ENCODE data around the gene NF1. TPM values are rescaled to one million over a fixed set of nuclear protein-coding genes. Genes with fewer than 3 reads are reported as not detected.

The NF1 gene
- total and polyA plus RNA-seq, 4 donors = 8.4 to 116 (median 25.5) TPM

DNA sequence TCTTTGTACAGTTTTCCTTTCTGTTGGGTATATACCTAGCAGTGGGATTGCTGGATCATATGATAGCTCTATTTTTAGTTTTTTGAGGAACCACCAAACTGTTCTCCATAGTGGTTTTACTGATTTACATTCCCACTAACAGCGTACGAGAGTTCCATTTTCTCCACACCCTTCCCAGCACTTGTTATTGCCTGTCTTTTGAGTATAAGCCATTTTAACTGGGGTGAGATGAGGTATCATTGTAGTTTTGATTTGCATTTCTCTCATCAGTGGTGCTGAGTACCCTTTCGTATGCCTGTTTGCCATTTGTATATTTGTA lies 220.0 kb downstream of the NF1 start:
- H3K27me3 ChIP-seq (ENCODE audit: control insufficient read depth in 3 of 3, insufficient read depth in 3 of 3, low read length in 2 of 3) = no peaks in the 10 kb centered on the region
- H3K4me3 ChIP-seq = no peak overlapping the region
- no peak for DNase-seq
- no peak overlapping the region for H3K27ac ChIP-seq (ENCODE audit: low read depth in 1 of 2, low read length in 1 of 2)
- TF ChIP-seq, protein P1, sequence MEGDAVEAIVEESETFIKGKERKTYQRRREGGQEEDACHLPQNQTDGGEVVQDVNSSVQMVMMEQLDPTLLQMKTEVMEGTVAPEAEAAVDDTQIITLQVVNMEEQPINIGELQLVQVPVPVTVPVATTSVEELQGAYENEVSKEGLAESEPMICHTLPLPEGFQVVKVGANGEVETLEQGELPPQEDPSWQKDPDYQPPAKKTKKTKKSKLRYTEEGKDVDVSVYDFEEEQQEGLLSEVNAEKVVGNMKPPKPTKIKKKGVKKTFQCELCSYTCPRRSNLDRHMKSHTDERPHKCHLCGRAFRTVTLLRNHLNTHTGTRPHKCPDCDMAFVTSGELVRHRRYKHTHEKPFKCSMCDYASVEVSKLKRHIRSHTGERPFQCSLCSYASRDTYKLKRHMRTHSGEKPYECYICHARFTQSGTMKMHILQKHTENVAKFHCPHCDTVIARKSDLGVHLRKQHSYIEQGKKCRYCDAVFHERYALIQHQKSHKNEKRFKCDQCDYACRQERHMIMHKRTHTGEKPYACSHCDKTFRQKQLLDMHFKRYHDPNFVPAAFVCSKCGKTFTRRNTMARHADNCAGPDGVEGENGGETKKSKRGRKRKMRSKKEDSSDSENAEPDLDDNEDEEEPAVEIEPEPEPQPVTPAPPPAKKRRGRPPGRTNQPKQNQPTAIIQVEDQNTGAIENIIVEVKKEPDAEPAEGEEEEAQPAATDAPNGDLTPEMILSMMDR (IDR thresholded peaks at IDR 0.05; ENCODE audit: control extremely low read depth, extremely low read depth) = no peak
- H3K36me3 ChIP-seq (ENCODE audit: control insufficient read depth in 4 of 4, insufficient read depth in 4 of 4, low read length in 4 of 4) = no peaks in the 10 kb centered on the region
- no peak for ATAC-seq (ENCODE audit: insufficient read depth, low FRiP score)
- no peaks in the 10 kb centered on the region for H3K9me3 ChIP-seq (ENCODE audit: control insufficient read depth in 4 of 4, insufficient read depth in 3 of 4, low read length in 3 of 4)
- peaks cover 0 to 4% (median 0%) of the 10 kb centered on the region in 5 donors for H3K4me1 ChIP-seq (ENCODE audit: control insufficient read depth in 5 of 5, insufficient read depth in 5 of 5, low read length in 5 of 5)
- WGBS, 2 donors = 57 to 59% methylated on average over 3 of the region's 3 CpGs
- no peak overlapping the region for H3K9ac ChIP-seq (ENCODE audit: insufficient read depth in 1 of 2, low read length in 2 of 2)

DNA sequence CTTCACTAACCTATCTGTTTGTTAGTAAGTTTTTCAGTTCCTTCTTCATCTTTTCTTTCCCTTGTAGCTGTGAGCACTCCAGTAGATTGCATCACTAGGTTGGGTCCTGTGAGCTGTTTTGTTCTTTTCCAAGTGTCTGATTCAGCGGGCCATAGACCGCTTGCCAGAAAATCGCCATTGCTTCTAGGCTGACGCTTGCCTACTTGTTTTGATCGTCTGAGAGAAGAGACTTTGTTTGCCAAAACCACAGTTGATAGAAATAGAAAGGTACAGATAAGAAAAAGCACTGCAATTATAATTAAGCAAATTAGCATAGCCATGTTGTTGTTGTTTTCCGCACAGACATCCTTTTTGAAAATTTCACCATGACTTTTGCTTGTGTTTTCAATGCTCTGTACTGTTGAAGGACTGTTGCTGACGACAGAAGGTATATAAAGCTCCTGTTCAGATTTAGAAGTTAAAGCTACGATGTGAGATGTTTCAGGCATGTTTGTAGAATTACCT lies 223.6 kb downstream of the NF1 start:
- Histone ChIP-seq H3K9me3 (ENCODE audit: control insufficient read depth in 4 of 4, insufficient read depth in 3 of 4, low read length in 3 of 4) (no peaks in the 10 kb centered on the region), H3K27me3 (ENCODE audit: control insufficient read depth in 3 of 3, insufficient read depth in 3 of 3, low read length in 2 of 3) (no peaks in the 10 kb centered on the region), H3K4me3 (no peak overlapping the region), H3K9ac (ENCODE audit: insufficient read depth in 1 of 2, low read length in 2 of 2) (peak overlapping the region in 1 of 2 donors; percentile 34), H3K27ac (ENCODE audit: low read depth in 1 of 2, low read length in 1 of 2) (peak overlapping the region in 1 of 2 donors; percentile 75), H3K4me1 (ENCODE audit: control insufficient read depth in 5 of 5, insufficient read depth in 5 of 5, low read length in 5 of 5) (peaks cover 0 to 4% (median 0%) of the 10 kb centered on the region in 5 donors), H3K36me3 (ENCODE audit: control insufficient read depth in 4 of 4, insufficient read depth in 4 of 4, low read length in 4 of 4) (no peaks in the 10 kb centered on the region)
- DNase-seq = peak; percentile 44 to 80 (median 66)
- 34 to 55% methylated on average over 8 of the region's 8 CpGs for WGBS, 2 donors
- TF ChIP-seq, protein P1 (IDR thresholded peaks at IDR 0.05; ENCODE audit: control extremely low read depth, extremely low read depth) = no peak
- ATAC-seq (ENCODE audit: insufficient read depth, low FRiP score) = peak; percentile 68

DNA sequence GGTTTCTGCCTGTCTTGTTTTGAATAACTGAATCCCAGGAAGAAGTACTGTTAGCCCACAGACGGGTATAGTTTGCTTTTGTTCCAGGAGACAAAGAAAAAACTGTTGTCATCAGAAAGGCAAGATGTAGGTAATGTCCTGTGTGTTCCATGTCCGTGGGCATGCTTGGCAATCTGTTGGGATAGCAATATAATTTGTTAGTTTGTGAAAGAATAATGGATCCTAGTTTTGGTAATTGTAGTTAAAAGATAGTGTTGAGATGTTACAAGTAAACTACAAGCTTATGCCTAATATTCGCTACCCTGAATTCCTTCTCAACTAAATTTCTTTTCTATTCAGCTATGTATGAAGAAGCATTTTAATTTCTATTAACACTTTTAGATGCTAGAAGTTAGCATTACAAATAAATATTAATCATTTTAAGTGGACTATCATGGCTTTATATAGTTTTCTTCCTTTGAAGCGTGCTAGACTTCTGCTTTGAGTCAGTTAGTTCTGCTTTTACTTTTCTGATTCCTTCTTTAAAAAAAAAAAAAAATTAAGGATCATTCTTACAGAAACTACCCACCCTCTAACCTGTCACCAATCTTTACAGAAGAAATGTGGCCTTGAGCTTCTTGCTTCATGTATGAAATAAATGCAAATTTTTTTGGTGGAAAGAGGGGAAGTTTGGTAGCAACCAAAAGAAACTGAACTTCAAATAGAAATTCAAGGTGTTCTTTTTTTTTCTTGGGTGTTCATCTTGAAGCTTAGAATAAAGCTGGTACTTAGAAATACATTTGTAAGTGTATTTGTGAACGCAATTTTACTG lies 224.3 kb downstream of the NF1 start:
- WGBS, 2 donors = 36 to 61% methylated on average over 5 of the region's 5 CpGs
- no peak for DNase-seq
- H3K9ac ChIP-seq (ENCODE audit: insufficient read depth in 1 of 2, low read length in 2 of 2) = peak overlapping the region in 1 of 2 donors; percentile 34
- H3K27me3 ChIP-seq (ENCODE audit: control insufficient read depth in 3 of 3, insufficient read depth in 3 of 3, low read length in 2 of 3) = no peaks in the 10 kb centered on the region
- no peaks in the 10 kb centered on the region for H3K36me3 ChIP-seq (ENCODE audit: control insufficient read depth in 4 of 4, insufficient read depth in 4 of 4, low read length in 4 of 4)
- H3K4me1 ChIP-seq (ENCODE audit: control insufficient read depth in 5 of 5, insufficient read depth in 5 of 5, low read length in 5 of 5) = peaks cover 0 to 4% (median 0%) of the 10 kb centered on the region in 5 donors
- TF ChIP-seq, protein P1 (IDR thresholded peaks at IDR 0.05; ENCODE audit: control extremely low read depth, extremely low read depth) = no peak
- peak overlapping the region in 1 of 2 donors; percentile 75 for H3K27ac ChIP-seq (ENCODE audit: low read depth in 1 of 2, low read length in 1 of 2)
- H3K9me3 ChIP-seq (ENCODE audit: control insufficient read depth in 4 of 4, insufficient read depth in 3 of 4, low read length in 3 of 4) = no peaks in the 10 kb centered on the region
- no peak for ATAC-seq (ENCODE audit: insufficient read depth, low FRiP score)
- H3K4me3 ChIP-seq = no peak overlapping the region

Data from lung (tissue), 12 donors.